ENCODE measurements around the gene MORN4. TPM values are rescaled to one million over a fixed set of nuclear protein-coding genes. Genes with fewer than 3 reads are reported as not detected.

The MORN4 gene
- total and polyA plus RNA-seq, 9 of the 15 experiments (the other 6 are each of a cell fraction or from before 2014, with no cell fraction given), result 8.3 to 23.9 (median 11.7) TPM

DNA sequence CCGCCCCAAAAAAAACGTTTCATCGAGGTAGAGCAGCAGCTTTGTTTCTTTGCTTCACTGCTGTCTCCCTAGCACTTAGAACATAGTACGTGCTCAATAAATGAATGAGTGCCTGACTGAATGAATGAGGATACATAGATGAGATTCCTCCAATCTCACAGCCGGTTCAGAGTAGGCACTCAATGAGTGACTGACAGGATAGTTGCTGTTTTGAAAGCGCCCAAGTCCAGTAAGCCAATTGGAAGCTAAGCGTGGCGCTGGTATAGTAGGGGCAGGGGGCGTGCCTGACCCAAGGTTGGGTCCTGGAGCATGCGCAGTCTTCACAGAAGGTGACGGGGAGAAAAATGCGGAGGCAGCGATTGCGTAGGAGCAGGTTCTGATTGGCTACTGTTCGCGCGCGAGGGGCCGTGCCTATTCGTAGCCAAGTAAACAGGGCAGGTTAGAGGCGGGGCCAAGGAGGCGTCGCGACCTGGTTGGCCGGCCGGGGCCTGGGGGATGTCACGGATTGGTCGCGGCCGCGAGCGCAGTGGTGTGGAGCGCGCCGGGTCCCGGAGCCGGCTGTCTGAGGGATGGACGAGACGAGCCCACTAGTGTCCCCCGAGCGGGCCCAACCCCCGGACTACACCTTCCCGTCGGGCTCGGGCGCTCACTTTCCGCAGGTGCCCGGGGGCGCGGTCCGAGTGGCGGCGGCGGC, 7.0 kb upstream of the MORN4 start, which contains the start of gene PI4K2A (continued):
- peak; percentile 82 for TF ChIP-seq RBM25 (IDR thresholded peaks at IDR 0.05; ENCODE audit: low read depth, low read length, severe bottlenecking)
- TF ChIP-seq SP2 (IDR thresholded peaks at IDR 0.05; ENCODE audit: extremely low read depth, low read depth, low read length, poor library complexity, severe bottlenecking), result peak; percentile 46
- 0 out of 2 replicates have a peak, but pooled peaks have one; percentile 3 for TF ChIP-seq GABPA (tag; conservative IDR thresholded peaks at IDR 0.05; ENCODE audit: low read depth)
- TF ChIP-seq NR2C2 (CRISPR knock-in tag; IDR thresholded peaks at IDR 0.05), result 0 out of 2 replicates have a peak, but pooled peaks have one; percentile 44
- TF ChIP-seq NR2C2 (tag; IDR thresholded peaks at IDR 0.05), result peak; percentile 94
- TF ChIP-seq, protein P1, sequence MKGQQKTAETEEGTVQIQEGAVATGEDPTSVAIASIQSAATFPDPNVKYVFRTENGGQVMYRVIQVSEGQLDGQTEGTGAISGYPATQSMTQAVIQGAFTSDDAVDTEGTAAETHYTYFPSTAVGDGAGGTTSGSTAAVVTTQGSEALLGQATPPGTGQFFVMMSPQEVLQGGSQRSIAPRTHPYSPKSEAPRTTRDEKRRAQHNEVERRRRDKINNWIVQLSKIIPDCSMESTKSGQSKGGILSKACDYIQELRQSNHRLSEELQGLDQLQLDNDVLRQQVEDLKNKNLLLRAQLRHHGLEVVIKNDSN (CRISPR knock-in tag; IDR thresholded peaks at IDR 0.05), result peak; percentile 49; the same call in 1 of the 2 replicates
- TF ChIP-seq, protein P2, sequence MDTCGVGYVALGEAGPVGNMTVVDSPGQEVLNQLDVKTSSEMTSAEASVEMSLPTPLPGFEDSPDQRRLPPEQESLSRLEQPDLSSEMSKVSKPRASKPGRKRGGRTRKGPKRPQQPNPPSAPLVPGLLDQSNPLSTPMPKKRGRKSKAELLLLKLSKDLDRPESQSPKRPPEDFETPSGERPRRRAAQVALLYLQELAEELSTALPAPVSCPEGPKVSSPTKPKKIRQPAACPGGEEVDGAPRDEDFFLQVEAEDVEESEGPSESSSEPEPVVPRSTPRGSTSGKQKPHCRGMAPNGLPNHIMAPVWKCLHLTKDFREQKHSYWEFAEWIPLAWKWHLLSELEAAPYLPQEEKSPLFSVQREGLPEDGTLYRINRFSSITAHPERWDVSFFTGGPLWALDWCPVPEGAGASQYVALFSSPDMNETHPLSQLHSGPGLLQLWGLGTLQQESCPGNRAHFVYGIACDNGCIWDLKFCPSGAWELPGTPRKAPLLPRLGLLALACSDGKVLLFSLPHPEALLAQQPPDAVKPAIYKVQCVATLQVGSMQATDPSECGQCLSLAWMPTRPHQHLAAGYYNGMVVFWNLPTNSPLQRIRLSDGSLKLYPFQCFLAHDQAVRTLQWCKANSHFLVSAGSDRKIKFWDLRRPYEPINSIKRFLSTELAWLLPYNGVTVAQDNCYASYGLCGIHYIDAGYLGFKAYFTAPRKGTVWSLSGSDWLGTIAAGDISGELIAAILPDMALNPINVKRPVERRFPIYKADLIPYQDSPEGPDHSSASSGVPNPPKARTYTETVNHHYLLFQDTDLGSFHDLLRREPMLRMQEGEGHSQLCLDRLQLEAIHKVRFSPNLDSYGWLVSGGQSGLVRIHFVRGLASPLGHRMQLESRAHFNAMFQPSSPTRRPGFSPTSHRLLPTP (IDR thresholded peaks at IDR 0.05; ENCODE audit: borderline replicate concordance, extremely low read depth, insufficient read length), result no peak
- peak; percentile 66 for TF ChIP-seq CEBPG (CRISPR knock-in tag; IDR thresholded peaks at IDR 0.05)
- peak in 1 of 2 experiments; percentile 28; a peak in 1 of 4 replicates for TF ChIP-seq CEBPG (tag; conservative IDR thresholded peaks at IDR 0.05 in 1 of 2, IDR thresholded peaks at IDR 0.05 in 1 of 2)
- TF ChIP-seq ADNP (tag; IDR thresholded peaks at IDR 0.05), result peak; percentile 61; the same call in 1 of the 2 replicates
- TF ChIP-seq ZBTB7A (IDR thresholded peaks at IDR 0.05; ENCODE audit: borderline replicate concordance, control insufficient read depth, low read depth, low read length), result peak; percentile 39; the same call in 1 of the 2 replicates
- TF ChIP-seq, protein P3, sequence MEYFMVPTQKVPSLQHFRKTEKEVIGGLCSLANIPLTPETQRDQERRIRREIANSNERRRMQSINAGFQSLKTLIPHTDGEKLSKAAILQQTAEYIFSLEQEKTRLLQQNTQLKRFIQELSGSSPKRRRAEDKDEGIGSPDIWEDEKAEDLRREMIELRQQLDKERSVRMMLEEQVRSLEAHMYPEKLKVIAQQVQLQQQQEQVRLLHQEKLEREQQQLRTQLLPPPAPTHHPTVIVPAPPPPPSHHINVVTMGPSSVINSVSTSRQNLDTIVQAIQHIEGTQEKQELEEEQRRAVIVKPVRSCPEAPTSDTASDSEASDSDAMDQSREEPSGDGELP (CRISPR knock-in tag; IDR thresholded peaks at IDR 0.05; ENCODE audit: borderline replicate concordance), result peak; percentile 54; the same call in 1 of the 2 replicates
- TF ChIP-seq FOXM1 (IDR thresholded peaks at IDR 0.05; ENCODE audit: low read depth), result peak; percentile 66
- TF ChIP-seq FOXM1 (CRISPR knock-in tag; IDR thresholded peaks at IDR 0.05; ENCODE audit: low read depth), result 0 out of 2 replicates have a peak, but pooled peaks have one; percentile 43
- TF ChIP-seq FOS (IDR thresholded peaks at IDR 0.05; ENCODE audit: extremely low read depth, insufficient read length), result peak; percentile 68
- TF ChIP-seq ZNF124 (CRISPR knock-in tag; IDR thresholded peaks at IDR 0.05), result no peak
- TF ChIP-seq HDAC2 (IDR thresholded peaks at IDR 0.05), result peak; percentile 74; the same call in 1 of the 2 replicates
- TF ChIP-seq, protein P4, sequence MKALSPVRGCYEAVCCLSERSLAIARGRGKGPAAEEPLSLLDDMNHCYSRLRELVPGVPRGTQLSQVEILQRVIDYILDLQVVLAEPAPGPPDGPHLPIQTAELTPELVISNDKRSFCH (CRISPR knock-in tag; IDR thresholded peaks at IDR 0.05), result no peak
- TF ChIP-seq, protein P4 (tag; IDR thresholded peaks at IDR 0.05), result no peak
- TF ChIP-seq RBBP5 (IDR thresholded peaks at IDR 0.05; ENCODE audit: borderline replicate concordance, insufficient read depth, low read length, poor library complexity, severe bottlenecking), result peak; percentile 68
- peak; percentile 82 for TF ChIP-seq NFYB (IDR thresholded peaks at IDR 0.05; ENCODE audit: extremely low read depth, insufficient read length)
- TF ChIP-seq NRF1 (conservative IDR thresholded peaks at IDR 0.05 in 1 of 2, IDR thresholded peaks at IDR 0.05 in 1 of 2), result peak; percentile 98
